Astrocyte (in vitro differentiated cells and primary cell): ENCODE measurements around the gene HEXIM2. TPM values are rescaled to one million over a fixed set of nuclear protein-coding genes. Genes with fewer than 3 reads are reported as not detected.

Experiments
- DNase-seq: peaks from one replicate; pipeline ENCODE4 v3.0.0-alpha.2; 2010; ENCODE audit warnings: low read depth
- FAIRE-seq: peaks from 2 replicates; lab custom pipeline; 2011; peaks lifted over from hg19 to GRCh38; lab: Jason Lieb, UNC
- H2AFZ ChIP-seq: 2 replicates; pipeline ENCODE4 v1.6.0; 2012; ENCODE audit warnings: low read depth, low read length, inconsistent platforms
- H3K27ac ChIP-seq: 2 replicates; pipeline ENCODE4 v1.5.1; 2011; ENCODE audit warnings: low read depth, low read length, inconsistent platforms
- H3K27me3 ChIP-seq: 2 replicates; pipeline ENCODE4 v1.6.0; 2011; ENCODE audit warnings: low read length, inconsistent platforms; ENCODE audit not compliant: insufficient read depth
- H3K36me3 ChIP-seq: 2 replicates; pipeline ENCODE4 v1.5.1; 2011; ENCODE audit warnings: low read length, inconsistent platforms; ENCODE audit not compliant: insufficient read depth
- H3K4me1 ChIP-seq: 2 replicates; pipeline ENCODE4 v1.5.1; 2011; ENCODE audit warnings: low read length, inconsistent platforms; ENCODE audit not compliant: insufficient read depth
- H3K4me2 ChIP-seq: 2 replicates; pipeline ENCODE4 v1.6.0; 2012; ENCODE audit warnings: low read length, inconsistent platforms
- H3K4me3 ChIP-seq: 2 replicates; pipeline ENCODE4 v1.5.1; 2011; ENCODE audit warnings: low read depth, mild to moderate bottlenecking, low read length, inconsistent platforms; ENCODE audit not compliant: insufficient read depth
- H3K79me2 ChIP-seq: 2 replicates; pipeline ENCODE4 v1.6.0; 2012; ENCODE audit warnings: mild to moderate bottlenecking, low read length, inconsistent platforms; ENCODE audit not compliant: insufficient read depth
- H3K9ac ChIP-seq: 2 replicates; pipeline ENCODE4 v1.6.0; 2012; ENCODE audit warnings: mild to moderate bottlenecking, low read length, inconsistent platforms
- H3K9me3 ChIP-seq: 2 replicates; pipeline ENCODE4 v1.5.1; 2012; ENCODE audit warnings: low read depth, mild to moderate bottlenecking, low read length, inconsistent platforms; ENCODE audit not compliant: insufficient read depth
- H4K20me1 ChIP-seq: 2 replicates; pipeline ENCODE4 v1.6.0; 2012; ENCODE audit warnings: low read length, inconsistent platforms; ENCODE audit not compliant: insufficient read depth
- H3K27ac Mint-ChIP-seq: one replicate; pipeline ENCODE4 v1.8.0; 2021; ENCODE audit warnings: mild to moderate bottlenecking, mixed read lengths; ENCODE audit not compliant: unreplicated experiment
- H3K27me3 Mint-ChIP-seq: one replicate; pipeline ENCODE4 v1.8.0; 2021; ENCODE audit warnings: low read depth, mixed read lengths; ENCODE audit not compliant: unreplicated experiment
- H3K36me3 Mint-ChIP-seq: one replicate; pipeline ENCODE4 v1.8.0; 2021; ENCODE audit warnings: low read depth, mixed read lengths; ENCODE audit not compliant: unreplicated experiment
- H3K4me1 Mint-ChIP-seq: one replicate; pipeline ENCODE4 v1.8.0; 2021; ENCODE audit warnings: low read depth, mixed read lengths; ENCODE audit not compliant: unreplicated experiment
- H3K4me3 Mint-ChIP-seq: one replicate; pipeline ENCODE4 v1.8.0; 2021; ENCODE audit warnings: mild to moderate bottlenecking, moderate library complexity, mixed read lengths; ENCODE audit not compliant: unreplicated experiment
- H3K9me3 Mint-ChIP-seq: one replicate; pipeline ENCODE4 v1.8.0; 2021; ENCODE audit warnings: mild to moderate bottlenecking, mixed read lengths; ENCODE audit not compliant: unreplicated experiment
- CTCF ChIP-seq: IDR thresholded peaks from 2 replicates; pipeline ENCODE4 v1.5.1; 2011; ENCODE audit warnings: low read depth, mild to moderate bottlenecking, inconsistent platforms, low read length, moderate library complexity; ENCODE audit not compliant: insufficient read depth
- EZH2 ChIP-seq: IDR thresholded peaks from 2 replicates; pipeline ENCODE4 v1.6.1; 2012; ENCODE audit warnings: mild to moderate bottlenecking, low read length, inconsistent platforms; ENCODE audit not compliant: insufficient read depth
- total RNA-seq: library from RNA; stranded (reverse); gene quantifications from 2 replicates; pipeline ENCODE4 v1.2.1, GENCODE V29; 2021

The HEXIM2 gene
- total RNA-seq, 1 donor from 2014 or later = 9.0 TPM

GRCh38 chr17:45128331-45128730, 33.3 kb upstream of the HEXIM2 start:
- Histone ChIP-seq H3K27me3 (no peaks in the 10 kb centered on the region), H3K4me1 (peaks cover 57% of the 10 kb centered on the region), H3K9me3 (no peaks in the 10 kb centered on the region), H3K36me3 (no peaks in the 10 kb centered on the region), H3K79me2 (peaks cover 73% of the 10 kb centered on the region), H3K4me3 (no peak overlapping the region), H4K20me1 (peaks cover 12% of the 10 kb centered on the region), H2AFZ (peak overlapping the region; percentile 50), H3K4me2 (peak overlapping the region; percentile 69), H3K9ac (peak overlapping the region; percentile 55), H3K27ac (peak overlapping the region; percentile 44)
- FAIRE-seq = no peak
- Mint-ChIP-seq H3K27me3 (no peaks in the 10 kb centered on the region), H3K9me3 (no peaks in the 10 kb centered on the region), H3K4me3 (no peak overlapping the region), H3K27ac (peak overlapping the region; percentile 95), H3K36me3 (peaks cover 4% of the 10 kb centered on the region), H3K4me1 (peaks cover 37% of the 10 kb centered on the region)
- TF ChIP-seq CTCF (no peak), EZH2 (no peak)
- DNase-seq = no peak

DNA sequence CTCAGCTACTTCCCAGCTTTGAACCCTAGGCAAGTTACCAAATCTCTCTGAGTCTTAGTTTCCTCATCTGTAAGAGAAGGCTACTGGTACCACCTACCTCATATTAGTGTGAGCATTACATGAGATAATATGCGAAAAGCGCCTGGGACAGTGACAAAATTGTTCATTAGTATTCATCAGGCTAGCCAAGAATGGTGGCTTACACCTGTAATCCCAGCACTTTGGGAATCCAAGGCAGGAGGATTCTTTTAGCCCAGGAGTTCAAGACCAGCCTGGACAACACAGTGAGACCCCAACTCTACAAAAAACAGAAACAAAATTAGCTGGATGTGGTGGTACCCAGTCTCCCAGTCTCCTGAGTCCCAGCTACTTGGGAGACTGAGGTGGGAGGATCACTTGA, 32.7 kb upstream of the HEXIM2 start:
- Histone ChIP-seq H2AFZ (no peak overlapping the region), H3K4me3 (no peak overlapping the region), H3K36me3 (no peaks in the 10 kb centered on the region), H3K27me3 (no peaks in the 10 kb centered on the region), H3K9ac (no peak overlapping the region), H3K9me3 (no peaks in the 10 kb centered on the region), H3K79me2 (peaks cover 66% of the 10 kb centered on the region), H3K27ac (no peak overlapping the region), H3K4me2 (no peak overlapping the region), H3K4me1 (peaks cover 51% of the 10 kb centered on the region), H4K20me1 (peaks cover 12% of the 10 kb centered on the region)
- H3K27me3 Mint-ChIP-seq = no peaks in the 10 kb centered on the region
- DNase-seq = no peak
- H3K4me1 Mint-ChIP-seq = peaks cover 36% of the 10 kb centered on the region
- no peak overlapping the region for H3K27ac Mint-ChIP-seq
- no peaks in the 10 kb centered on the region for H3K9me3 Mint-ChIP-seq
- no peak for TF ChIP-seq EZH2
- TF ChIP-seq CTCF = no peak
- no peak for FAIRE-seq
- H3K36me3 Mint-ChIP-seq = peaks cover 4% of the 10 kb centered on the region
- no peak overlapping the region for H3K4me3 Mint-ChIP-seq

- no peak for DNase-seq
- Histone ChIP-seq H3K27ac (no peak overlapping the region), H3K9me3 (no peaks in the 10 kb centered on the region), H2AFZ (no peak overlapping the region), H3K9ac (no peak overlapping the region), H3K4me1 (peaks cover 46% of the 10 kb centered on the region), H3K36me3 (no peaks in the 10 kb centered on the region), H3K4me3 (no peak overlapping the region), H3K79me2 (peaks cover 63% of the 10 kb centered on the region), H3K4me2 (no peak overlapping the region), H4K20me1 (peaks cover 12% of the 10 kb centered on the region), H3K27me3 (no peaks in the 10 kb centered on the region)
- Mint-ChIP-seq H3K27me3 (no peaks in the 10 kb centered on the region), H3K27ac (no peak overlapping the region), H3K4me1 (peaks cover 32% of the 10 kb centered on the region), H3K36me3 (peaks cover 4% of the 10 kb centered on the region), H3K9me3 (no peaks in the 10 kb centered on the region), H3K4me3 (no peak overlapping the region)
- TF ChIP-seq CTCF (no peak), EZH2 (no peak)
- FAIRE-seq = no peak
Measured at GRCh38 chr17:45129426-45129939, 32.2 kb upstream of the HEXIM2 start.
